ENCODE measurements around the gene PCDH12.

PCDH12 gene

GRCh38 chr5:141982626-141983025, 24.6 kb upstream of the PCDH12 start:
- DNase-seq (ENCODE audit: low read depth in 2 of 2) = no peak
- no peak overlapping the region for H3K4me3 ChIP-seq (replicated peaks in 1 of 2; ENCODE audit: low read depth in 2 of 2, low read length in 2 of 2)
- no peak for TF ChIP-seq CTCF (IDR thresholded peaks at IDR 0.05; ENCODE audit: low read depth, low read length)

GRCh38 chr5:141978389-141978788, 20.4 kb upstream of the PCDH12 start:
- no peak for TF ChIP-seq CTCF (IDR thresholded peaks at IDR 0.05; ENCODE audit: low read depth, low read length)
- no peak for DNase-seq (ENCODE audit: low read depth in 2 of 2)
- no peak overlapping the region for H3K4me3 ChIP-seq (replicated peaks in 1 of 2; ENCODE audit: low read depth in 2 of 2, low read length in 2 of 2)

- no peak for TF ChIP-seq CTCF (IDR thresholded peaks at IDR 0.05; ENCODE audit: low read depth, low read length)
- no peak overlapping the region for H3K4me3 ChIP-seq (replicated peaks in 1 of 2; ENCODE audit: low read depth in 2 of 2, low read length in 2 of 2)
- no peak for DNase-seq (ENCODE audit: low read depth in 2 of 2)
These were observed 18.2 kb upstream of the PCDH12 start for GRCh38 chr5:141976176-141976575.

- DNase-seq (ENCODE audit: low read depth in 2 of 2) = peak; percentile 20 to 66
- TF ChIP-seq CTCF (IDR thresholded peaks at IDR 0.05; ENCODE audit: low read depth, low read length) = no peak
- no peak overlapping the region for H3K4me3 ChIP-seq (replicated peaks in 1 of 2; ENCODE audit: low read depth in 2 of 2, low read length in 2 of 2)
These were observed 16.0 kb upstream of the PCDH12 start for GRCh38 chr5:141973871-141974595.

- DNase-seq (ENCODE audit: low read depth in 2 of 2) = peak; percentile 23 to 45
- no peak for TF ChIP-seq CTCF (IDR thresholded peaks at IDR 0.05; ENCODE audit: low read depth, low read length)
- H3K4me3 ChIP-seq (replicated peaks in 1 of 2; ENCODE audit: low read depth in 2 of 2, low read length in 2 of 2) = peak overlapping the region; percentile 83 to 91
These were observed 12.1 kb upstream of the PCDH12 start for GRCh38 chr5:141969783-141970771.

GRCh38 chr5:141968914-141969608, 11.1 kb upstream of the PCDH12 start, which contains the start of gene RNF14:
RNF14 (plus strand) TSS chr5:141969105; CDS start chr5:141973589, 4,484 bp downstream.
- H3K4me3 ChIP-seq (replicated peaks in 1 of 2; ENCODE audit: low read depth in 2 of 2, low read length in 2 of 2) = peak within 1 kb of the TSS; percentile 83 to 91
- DNase-seq (ENCODE audit: low read depth in 2 of 2) = peak; percentile 94 to 96
- TF ChIP-seq CTCF (IDR thresholded peaks at IDR 0.05; ENCODE audit: low read depth, low read length) = peak; percentile 65

Data from cardiac fibroblast (primary cell).